ENCODE data around the gene HEXIM2. TPM values are rescaled to one million over a fixed set of nuclear protein-coding genes. Genes with fewer than 3 reads are reported as not detected.

HEXIM2 gene
- total RNA-seq, 1 experiment from 2014 or later, result 7.6 TPM

Small RNAs within 50 kb of the gene (small RNA-seq; reads per million reads assigned to genes)
- gene MIR6784, result not detected

Other genes with a start within 250 kb of the HEXIM2 start
- gene GFAP, start 246.4 kb upstream of the HEXIM2 start, total RNA-seq (2014; rRNA removed; shearing (Covaris generic)), result 0.07 and 0.18 TPM in 2 replicates
- 13.1 and 15.9 TPM in 2 replicates for gene KIF18B, start 214.1 kb upstream of the HEXIM2 start, total RNA-seq (2014; rRNA removed; shearing (Covaris generic))
- gene C1QL1, start 193.6 kb upstream of the HEXIM2 start, total RNA-seq (2014; rRNA removed; shearing (Covaris generic)), result 3.1 and 3.6 TPM in 2 replicates
- gene DCAKD, start 110.2 kb upstream of the HEXIM2 start, total RNA-seq (2014; rRNA removed; shearing (Covaris generic)), result 20.8 and 23.1 TPM in 2 replicates
- 85.7 and 113 TPM in 2 replicates for gene NMT1, start 100.6 kb upstream of the HEXIM2 start, total RNA-seq (2014; rRNA removed; shearing (Covaris generic))
- gene PLCD3, start 29.4 kb upstream of the HEXIM2 start, total RNA-seq (2014; rRNA removed; shearing (Covaris generic)), result 56.2 and 63.9 TPM in 2 replicates
- gene ACBD4, start 26.2 kb upstream of the HEXIM2 start, total RNA-seq (2014; rRNA removed; shearing (Covaris generic)), result 3.4 and 3.5 TPM in 2 replicates
- gene HEXIM1, start 13.4 kb upstream of the HEXIM2 start, total RNA-seq (2014; rRNA removed; shearing (Covaris generic)), result 17.9 and 45.7 TPM in 2 replicates
- 41.4 and 64.3 TPM in 2 replicates for gene FMNL1, start 60.0 kb downstream of the HEXIM2 start, total RNA-seq (2014; rRNA removed; shearing (Covaris generic))
- not detected in 2 replicates for gene SPATA32, start 100.2 kb downstream of the HEXIM2 start, total RNA-seq (2014; rRNA removed; shearing (Covaris generic))
- gene MAP3K14, start 155.1 kb downstream of the HEXIM2 start, total RNA-seq (2014; rRNA removed; shearing (Covaris generic)), result 13.0 and 13.2 TPM in 2 replicates